PFSK-1 (cell line): ENCODE data around the gene ABCA10.

ENCODE experiments used
- POLR2AphosphoS5 ChIP-seq: IDR thresholded peaks from 2 replicates; pipeline ENCODE4 v1.6.1; 2012; ENCODE audit warnings: low read depth, mild to moderate bottlenecking, control low read depth, low read length, moderate library complexity
- TAF1 ChIP-seq: IDR thresholded peaks from 2 replicates; pipeline ENCODE4 v1.6.1; 2012; ENCODE audit warnings: low read length, control low read depth, borderline replicate concordance; ENCODE audit not compliant: insufficient read depth

DNA sequence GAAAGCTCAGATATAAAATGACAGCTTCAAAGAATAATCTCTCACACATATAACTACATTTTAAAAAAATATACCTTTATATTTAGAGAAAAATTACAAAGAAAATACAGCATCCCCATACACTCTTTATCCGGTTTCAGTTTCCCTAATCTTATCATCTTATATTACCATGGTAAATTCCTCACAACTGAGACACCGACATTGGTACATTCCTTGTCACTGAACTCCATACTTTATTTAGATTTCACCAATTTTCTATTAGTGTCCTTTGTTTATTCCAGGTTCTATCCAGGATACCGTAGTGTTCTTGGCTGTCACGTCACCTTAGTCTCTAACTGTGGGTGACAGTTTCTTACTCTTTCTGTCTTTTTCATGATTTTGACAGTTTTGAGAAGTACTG, 22.0 kb upstream of the ABCA10 start:
- TF ChIP-seq TAF1 (no peak), POLR2AphosphoS5 (no peak)
